HL-60 (cell line): ENCODE data around the gene TMEM248.
A peak's percentile ranks its signal among the peaks of the same experiment; 100 is the strongest.
"Not testable (repeated sequence)": the region's sequence is repeated elsewhere in the genome, so short reads cannot be mapped to it uniquely, and the experiment has no call there.

Experiments used
- DNase-seq, 2 experiments: peaks; one replicate each; pipeline ENCODE4 v3.0.0-alpha.2; 2010 to 2020; ENCODE audit warnings: low read depth in 1 of 2, low spot score in 1 of 2
- H3K27ac ChIP-seq: fragments of 250-450 bp; sonication (Bioruptor Pico); replicated peaks from 2 replicates; pipeline ENCODE4 v1.5.1; 2020; ENCODE audit warnings: mild to moderate bottlenecking, moderate library complexity
- H3K27me3 ChIP-seq: fragments of 250-450 bp; sonication (Bioruptor Pico); 2 replicates; pipeline ENCODE4 v1.5.1; 2021; ENCODE audit warnings: mild to moderate bottlenecking, moderate library complexity; ENCODE audit not compliant: insufficient read depth, poor library complexity, severe bottlenecking
- H3K4me3 ChIP-seq: replicated peaks from 2 replicates; pipeline ENCODE4 v1.5.1; 2011; ENCODE audit warnings: mild to moderate bottlenecking, control low read depth, low read length; ENCODE audit not compliant: insufficient read depth
- CTCF ChIP-seq: IDR thresholded peaks from one replicate; pipeline ENCODE4 v1.5.1; 2011; ENCODE audit warnings: low read length, control low read depth, inconsistent platforms; ENCODE audit not compliant: insufficient read depth
- GABPA ChIP-seq: IDR thresholded peaks from 2 replicates; pipeline ENCODE4 v1.6.1; 2012; ENCODE audit warnings: low read depth
- POLR2AphosphoS5 ChIP-seq: IDR thresholded peaks from 2 replicates; pipeline ENCODE4 v1.6.1; 2012; ENCODE audit warnings: low read depth
- SPI1 ChIP-seq: IDR thresholded peaks from 2 replicates; pipeline ENCODE4 v1.6.1; 2012; ENCODE audit warnings: low read depth, mild to moderate bottlenecking, borderline replicate concordance
- TF ChIP-seq, protein P1 (sequence below): IDR thresholded peaks from 2 replicates; pipeline ENCODE4 v1.6.1; 2012; ENCODE audit warnings: low read depth; ENCODE audit not compliant: insufficient replicate concordance

The TMEM248 gene

GRCh38 chr7:66908598-66908997, 12.4 kb upstream of the TMEM248 start:
- not testable (repeated sequence) for H3K4me3 ChIP-seq, H3K27me3 ChIP-seq, H3K27ac ChIP-seq
- DNase-seq, result peak in 1 of 2 experiments; percentile 36
- peak; percentile 58; the same call in 1 of the 2 replicates for TF ChIP-seq SPI1

DNA sequence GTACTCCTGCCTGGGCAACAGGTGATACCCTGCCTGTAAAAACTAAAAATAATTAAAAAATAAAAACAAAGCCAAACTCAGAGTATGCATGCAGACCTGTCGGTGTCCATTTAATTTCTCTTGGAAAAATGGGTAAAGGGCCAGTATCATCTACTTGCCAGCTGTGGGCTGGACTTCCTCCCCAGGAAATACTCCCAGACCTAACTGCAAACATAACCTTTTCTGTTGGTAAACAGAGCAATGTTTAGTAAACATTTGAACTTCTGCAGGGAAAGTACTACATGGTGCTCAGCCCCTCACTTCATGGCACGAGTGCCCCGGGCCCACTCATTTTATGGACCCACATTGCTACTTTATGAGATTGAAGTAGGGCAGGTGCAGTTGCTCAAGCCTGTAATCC, 10.2 kb upstream of the TMEM248 start:
- Histone ChIP-seq H3K27me3 (no peaks in the 10 kb centered on the region), H3K4me3 (no peak overlapping the region), H3K27ac (no peak overlapping the region)
- TF ChIP-seq SPI1, result no peak
- no peak for TF ChIP-seq GABPA
- no peak for TF ChIP-seq POLR2AphosphoS5
- TF ChIP-seq, protein P1, sequence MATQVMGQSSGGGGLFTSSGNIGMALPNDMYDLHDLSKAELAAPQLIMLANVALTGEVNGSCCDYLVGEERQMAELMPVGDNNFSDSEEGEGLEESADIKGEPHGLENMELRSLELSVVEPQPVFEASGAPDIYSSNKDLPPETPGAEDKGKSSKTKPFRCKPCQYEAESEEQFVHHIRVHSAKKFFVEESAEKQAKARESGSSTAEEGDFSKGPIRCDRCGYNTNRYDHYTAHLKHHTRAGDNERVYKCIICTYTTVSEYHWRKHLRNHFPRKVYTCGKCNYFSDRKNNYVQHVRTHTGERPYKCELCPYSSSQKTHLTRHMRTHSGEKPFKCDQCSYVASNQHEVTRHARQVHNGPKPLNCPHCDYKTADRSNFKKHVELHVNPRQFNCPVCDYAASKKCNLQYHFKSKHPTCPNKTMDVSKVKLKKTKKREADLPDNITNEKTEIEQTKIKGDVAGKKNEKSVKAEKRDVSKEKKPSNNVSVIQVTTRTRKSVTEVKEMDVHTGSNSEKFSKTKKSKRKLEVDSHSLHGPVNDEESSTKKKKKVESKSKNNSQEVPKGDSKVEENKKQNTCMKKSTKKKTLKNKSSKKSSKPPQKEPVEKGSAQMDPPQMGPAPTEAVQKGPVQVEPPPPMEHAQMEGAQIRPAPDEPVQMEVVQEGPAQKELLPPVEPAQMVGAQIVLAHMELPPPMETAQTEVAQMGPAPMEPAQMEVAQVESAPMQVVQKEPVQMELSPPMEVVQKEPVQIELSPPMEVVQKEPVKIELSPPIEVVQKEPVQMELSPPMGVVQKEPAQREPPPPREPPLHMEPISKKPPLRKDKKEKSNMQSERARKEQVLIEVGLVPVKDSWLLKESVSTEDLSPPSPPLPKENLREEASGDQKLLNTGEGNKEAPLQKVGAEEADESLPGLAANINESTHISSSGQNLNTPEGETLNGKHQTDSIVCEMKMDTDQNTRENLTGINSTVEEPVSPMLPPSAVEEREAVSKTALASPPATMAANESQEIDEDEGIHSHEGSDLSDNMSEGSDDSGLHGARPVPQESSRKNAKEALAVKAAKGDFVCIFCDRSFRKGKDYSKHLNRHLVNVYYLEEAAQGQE, result no peak
- no peak for DNase-seq

- not testable (repeated sequence) for H3K27me3 ChIP-seq, H3K27ac ChIP-seq, H3K4me3 ChIP-seq, DNase-seq
These were observed 9.8 kb upstream of the TMEM248 start for GRCh38 chr7:66911191-66911590.

DNA sequence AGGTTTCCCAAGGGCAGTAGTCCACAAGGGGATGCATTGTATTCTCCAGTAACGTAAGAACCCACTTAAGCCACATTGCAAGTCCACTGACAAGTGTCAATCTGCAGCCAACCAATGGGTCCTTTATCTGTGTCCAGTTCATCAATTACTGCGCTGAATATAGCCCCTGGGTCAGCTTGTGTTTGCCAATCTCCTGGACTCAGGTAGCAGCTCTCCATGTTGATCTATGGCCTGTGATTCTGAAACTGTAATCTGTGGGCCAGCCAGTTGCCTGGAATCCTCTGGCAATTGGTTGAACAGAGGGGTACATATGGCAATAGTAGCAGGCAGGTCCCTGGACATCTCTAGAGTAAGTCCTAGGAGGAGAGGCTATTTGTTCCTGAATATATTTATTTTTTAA, 8.8 kb upstream of the TMEM248 start:
- no peaks in the 10 kb centered on the region for H3K27me3 ChIP-seq
- H3K4me3 ChIP-seq, result no peak overlapping the region
- no peak overlapping the region for H3K27ac ChIP-seq
- no peak for DNase-seq
- TF ChIP-seq SPI1 (no peak), POLR2AphosphoS5 (no peak), CTCF (no peak), GABPA (no peak)
- TF ChIP-seq, protein P1, result no peak

GRCh38 chr7:66913118-66914037, 7.6 kb upstream of the TMEM248 start:
- no peak for DNase-seq
- TF ChIP-seq CTCF, result no peak
- TF ChIP-seq POLR2AphosphoS5, result no peak
- no peak for TF ChIP-seq SPI1
- TF ChIP-seq, protein P1, result no peak
- no peak for TF ChIP-seq GABPA
- Histone ChIP-seq H3K27me3 (no peaks in the 10 kb centered on the region), H3K4me3 (no peak overlapping the region), H3K27ac (no peak overlapping the region)

DNA sequence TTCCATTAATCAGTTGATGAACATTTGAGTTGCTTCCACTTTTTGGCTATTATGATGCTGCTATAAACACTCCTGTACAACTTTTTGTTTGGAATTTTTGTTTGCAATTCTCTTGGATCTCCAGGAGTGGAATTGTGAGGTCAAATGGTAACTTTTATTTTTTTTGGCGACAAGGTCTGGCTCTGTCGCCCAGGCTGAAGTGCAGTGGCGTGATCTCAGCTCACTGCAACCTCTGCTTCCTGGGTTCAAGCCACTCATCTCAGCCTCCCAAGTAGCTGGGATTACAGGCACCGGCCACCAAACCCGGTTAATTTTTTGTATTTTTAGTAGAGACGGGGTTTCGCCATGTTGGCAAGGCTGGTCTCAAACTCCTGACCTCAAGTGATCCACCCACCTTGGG, 3.1 kb upstream of the TMEM248 start:
- H3K27ac ChIP-seq, DNase-seq, H3K4me3 ChIP-seq, H3K27me3 ChIP-seq: not testable (repeated sequence)
